ENCODE measurements around the gene FEZF1. TPM values are rescaled to one million over a fixed set of nuclear protein-coding genes. Genes with fewer than 3 reads are reported as not detected.

FEZF1 gene
- total RNA-seq, 1 donor from 2014 or later, result not detected

Other genes with a start within 250 kb of the FEZF1 start
- gene AASS, start 160.5 kb downstream of the FEZF1 start, total RNA-seq, result 32.4 TPM

All from skeletal muscle tissue (tissue), 1 donor.